GM19468 (cell line): ENCODE results near the gene DDX10.
"Not testable (repeated sequence)": the region's sequence is repeated elsewhere in the genome, so short reads cannot be mapped to it uniquely, and the experiment has no call there.

ENCODE experiments used
- ATAC-seq: cut with Tn5 transposase; IDR thresholded peaks from one replicate; pipeline ENCODE4 v1.9.1; 2021; ENCODE audit warnings: mild to moderate bottlenecking, moderate library complexity, moderate number of reproducible peaks; ENCODE audit not compliant: unreplicated experiment; ENCODE audit errors: extremely low read depth

Gene DDX10

DNA sequence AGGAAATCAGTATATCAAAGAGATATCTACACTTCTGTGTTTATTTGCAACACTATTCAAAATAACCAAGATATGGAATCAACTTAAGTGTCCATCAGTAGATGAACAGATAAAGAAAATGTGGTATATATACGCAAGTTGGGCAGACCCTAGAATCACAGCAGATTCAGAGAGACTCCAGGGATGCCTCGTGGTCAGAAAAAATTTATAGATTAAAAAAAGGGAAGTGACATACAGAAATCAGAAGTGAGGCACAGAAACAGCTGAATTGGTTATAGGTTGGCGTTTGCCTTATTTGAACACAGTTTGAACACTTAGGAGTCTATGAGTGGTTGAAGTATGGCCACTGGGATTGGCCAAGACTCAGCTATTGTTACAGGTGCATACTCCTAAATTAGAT is 10.8 kb upstream of the DDX10 start:
- ATAC-seq: not testable (repeated sequence)

DNA sequence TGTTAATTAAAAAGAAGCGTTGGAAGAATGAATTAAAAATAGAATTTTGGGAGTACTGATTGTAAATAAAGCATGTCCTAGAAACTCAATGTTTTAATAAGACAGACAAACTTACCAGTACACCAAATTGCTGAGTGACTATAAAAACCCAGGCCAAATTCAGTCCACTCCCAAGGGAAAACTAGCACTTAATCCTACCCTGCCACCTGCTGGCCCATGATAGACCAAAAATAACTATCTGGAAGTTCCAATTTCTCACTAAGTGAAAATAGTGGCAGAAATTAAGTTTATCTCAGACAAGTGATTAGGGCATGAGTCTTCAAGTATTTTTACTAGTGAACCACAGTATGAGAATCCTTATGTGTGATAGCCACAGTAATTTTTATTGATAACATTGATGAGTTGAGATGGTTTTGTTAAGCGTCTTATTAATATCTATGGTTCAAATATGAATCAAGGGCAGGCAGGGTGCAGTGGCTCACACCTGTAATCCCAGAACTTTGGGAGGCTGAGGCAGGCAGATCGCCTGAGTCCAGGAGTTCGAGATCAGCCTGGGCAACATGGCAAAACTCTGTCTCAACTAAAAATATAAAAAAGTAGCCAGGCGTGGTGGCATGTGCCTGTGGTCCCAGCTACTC is 9.8 kb upstream of the DDX10 start:
- no peak for ATAC-seq

DNA sequence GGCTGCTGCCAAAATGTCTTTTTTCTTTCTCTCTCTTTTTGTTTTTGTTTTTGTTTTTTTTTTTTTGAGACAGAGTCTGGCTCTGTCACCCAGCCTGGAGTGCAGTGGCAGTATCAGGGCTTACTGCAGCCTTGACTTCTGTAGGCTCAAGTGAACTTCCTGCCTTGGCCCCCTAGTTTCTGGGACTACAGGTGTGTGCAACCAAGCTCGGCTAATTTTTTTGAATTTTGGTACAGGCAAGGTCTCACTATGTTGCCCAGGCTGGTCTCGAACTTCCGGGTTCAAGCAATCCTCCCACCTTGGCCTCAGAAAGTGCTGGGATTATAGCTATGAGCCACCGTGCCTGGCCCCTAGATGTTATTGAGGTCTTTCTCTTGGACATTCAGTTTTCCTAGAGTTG is 2.2 kb upstream of the DDX10 start:
- ATAC-seq: no peak

DNA sequence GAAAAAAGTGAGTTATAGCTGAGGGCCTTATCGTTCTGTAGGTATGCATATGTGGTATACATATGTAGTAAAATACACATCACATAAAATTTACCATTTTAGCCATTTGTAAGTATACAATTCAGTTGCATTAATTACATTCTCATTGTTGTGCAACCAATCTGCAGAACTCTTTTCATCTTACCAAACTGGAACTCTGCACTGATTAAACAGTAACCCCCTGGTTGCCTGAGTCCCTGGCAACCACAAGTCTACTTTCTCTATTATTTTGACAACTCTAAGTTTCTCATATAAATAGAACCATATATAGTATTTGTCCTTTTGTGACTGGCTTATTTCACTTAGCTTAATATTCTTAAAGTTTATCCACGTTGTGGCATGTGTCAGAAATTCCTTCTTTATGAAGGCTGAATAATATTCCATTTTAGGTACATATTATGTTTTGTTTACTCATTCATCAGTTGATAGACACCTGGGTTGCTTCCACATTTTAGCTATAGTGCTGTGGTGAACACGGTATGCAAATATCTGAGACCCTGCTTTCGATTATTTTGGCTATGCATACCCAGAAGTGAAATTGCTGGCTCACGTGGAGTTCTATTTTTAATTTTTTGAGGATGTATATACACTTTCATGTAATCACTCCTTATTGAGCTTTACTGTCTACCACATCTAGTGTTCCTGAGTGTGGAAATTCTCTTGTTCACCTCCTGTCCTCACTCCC is 1.6 kb upstream of the DDX10 start:
- ATAC-seq: peak; percentile 28

DNA sequence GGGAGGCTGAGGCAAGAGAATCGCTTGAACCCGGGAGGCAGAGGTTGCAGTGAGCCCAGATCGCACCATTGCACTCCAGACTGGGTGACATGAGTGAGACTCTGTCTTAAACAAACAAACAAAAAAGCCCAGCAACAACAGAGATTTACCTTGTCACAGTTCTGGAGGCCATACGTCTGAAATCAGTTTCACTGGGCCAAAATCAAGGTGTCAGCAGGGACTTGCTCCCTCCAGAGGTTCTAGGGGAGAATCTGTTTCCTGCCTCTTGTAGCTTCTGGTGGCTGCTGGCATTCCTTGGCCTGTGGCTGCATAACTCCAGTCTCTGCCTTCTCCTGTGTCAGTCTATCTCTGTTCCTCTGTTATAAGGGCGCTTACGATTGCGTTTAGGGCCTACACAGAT is 1.5 kb downstream of the DDX10 start:
- ATAC-seq: no peak

DNA sequence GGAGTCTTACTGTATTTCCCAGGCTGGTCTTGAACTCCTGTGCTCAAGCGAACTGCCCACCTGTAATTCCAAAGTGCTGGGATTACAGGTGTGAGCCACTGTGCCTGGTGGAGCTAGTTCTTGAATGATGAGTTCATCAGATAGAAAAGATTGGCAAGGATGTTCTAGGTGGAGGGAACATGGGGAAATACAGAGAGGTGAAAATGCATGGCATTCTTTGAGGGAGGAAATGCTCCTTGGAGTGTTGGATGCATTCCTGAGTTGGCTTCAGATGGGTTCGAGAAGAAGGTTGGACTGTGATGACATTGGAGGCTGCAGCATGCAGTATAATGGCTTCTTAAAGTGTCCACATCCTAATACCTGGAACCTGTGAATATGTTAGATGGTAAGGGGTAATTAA is 4.4 kb downstream of the DDX10 start:
- no peak for ATAC-seq

DNA sequence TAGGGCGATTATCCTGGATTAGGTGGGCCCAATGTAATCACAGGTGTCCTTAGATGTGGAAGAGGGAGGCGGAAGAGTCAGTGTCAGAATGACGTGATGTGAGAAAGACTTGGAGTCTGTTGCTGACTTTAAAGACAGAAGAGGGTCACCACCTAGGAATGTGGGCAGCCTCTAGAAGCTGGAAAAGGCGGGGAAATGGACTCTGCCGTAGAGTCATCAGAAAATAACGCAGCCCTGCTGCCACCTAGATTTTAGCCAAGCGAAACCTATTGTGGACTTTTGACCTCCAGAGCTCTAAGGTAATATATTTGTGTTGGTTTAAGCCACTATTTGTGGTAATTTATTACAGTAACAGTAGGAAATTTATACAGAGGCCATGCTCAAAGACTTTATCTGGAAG is 4.8 kb downstream of the DDX10 start:
- no peak for ATAC-seq

DNA sequence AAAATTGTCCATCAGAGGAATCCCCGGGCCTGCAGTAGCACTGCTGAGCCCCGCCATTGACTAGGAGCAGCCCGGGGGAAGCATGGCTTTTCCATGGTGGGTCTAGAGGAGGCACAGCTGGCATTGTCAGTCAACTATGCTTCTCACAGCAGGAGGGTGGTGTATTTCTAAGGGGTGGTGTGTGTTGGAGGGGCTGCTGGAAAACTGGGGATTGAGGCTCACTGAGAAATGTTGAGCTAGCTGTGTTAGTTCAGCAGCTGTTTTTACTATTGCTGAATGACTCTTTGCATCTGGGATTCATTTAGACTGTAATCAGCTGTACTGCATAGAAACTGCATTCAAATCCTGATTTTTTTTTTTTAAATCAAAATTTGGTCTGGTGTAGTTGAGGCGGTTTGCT is 5.6 kb downstream of the DDX10 start:
- no peak for ATAC-seq

DNA sequence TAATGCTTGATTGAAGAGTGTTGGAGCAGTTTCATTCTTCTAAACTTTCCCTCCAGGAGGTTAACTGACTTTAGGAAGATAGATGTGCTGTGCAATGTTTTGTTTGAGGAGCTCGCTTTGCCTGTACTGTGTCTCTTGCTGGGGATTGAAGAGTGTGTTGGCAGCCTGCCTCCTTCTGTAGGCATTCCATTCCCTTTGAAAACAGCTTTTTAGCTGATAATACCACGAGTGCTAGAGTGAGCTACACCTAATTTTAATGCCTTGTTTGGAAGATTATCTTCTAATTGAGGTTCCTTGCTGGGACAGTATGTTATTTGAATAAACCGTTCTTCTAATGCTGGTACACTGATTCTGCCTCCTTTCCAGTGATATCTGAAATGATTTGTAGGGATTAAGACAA is 7.2 kb downstream of the DDX10 start:
- no peak for ATAC-seq

DNA sequence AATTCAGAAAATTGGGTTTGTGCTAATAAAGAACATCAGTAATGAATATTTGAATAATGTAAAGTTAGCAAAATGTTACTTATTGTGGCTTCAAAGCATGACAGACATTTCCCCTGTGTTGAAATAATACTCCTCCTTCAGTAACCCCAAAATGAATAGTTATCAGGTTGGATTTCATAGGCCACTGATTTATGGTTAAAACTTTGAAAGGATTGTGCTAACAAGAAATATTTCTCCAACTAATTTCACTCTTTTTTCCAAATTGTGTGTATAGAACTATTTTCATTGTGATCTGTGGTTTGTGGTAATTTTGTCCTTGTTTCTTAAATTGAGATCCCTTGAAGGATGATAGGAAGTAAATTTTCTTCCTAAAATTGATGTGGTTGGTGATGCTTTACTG is 7.9 kb downstream of the DDX10 start:
- ATAC-seq: no peak

DNA sequence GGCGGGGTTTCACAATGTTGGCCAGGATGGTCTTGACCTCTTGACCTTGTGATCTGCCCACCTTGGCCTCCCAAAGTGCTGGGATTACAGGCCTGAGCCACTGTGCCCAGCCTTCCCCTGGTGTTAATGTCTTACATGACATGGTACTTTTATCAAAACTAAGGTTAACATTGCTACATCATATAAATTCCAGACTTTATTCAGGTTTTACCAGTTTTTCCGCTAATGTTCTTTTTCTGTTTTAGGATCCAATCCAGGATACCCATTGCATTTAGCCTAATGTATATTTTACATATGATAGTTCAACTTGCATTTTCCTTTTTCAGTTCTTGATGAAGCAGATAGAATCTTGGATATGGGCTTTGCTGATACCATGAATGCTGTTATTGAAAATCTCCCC is 14.2 kb downstream of the DDX10 start:
- ATAC-seq: no peak

DNA sequence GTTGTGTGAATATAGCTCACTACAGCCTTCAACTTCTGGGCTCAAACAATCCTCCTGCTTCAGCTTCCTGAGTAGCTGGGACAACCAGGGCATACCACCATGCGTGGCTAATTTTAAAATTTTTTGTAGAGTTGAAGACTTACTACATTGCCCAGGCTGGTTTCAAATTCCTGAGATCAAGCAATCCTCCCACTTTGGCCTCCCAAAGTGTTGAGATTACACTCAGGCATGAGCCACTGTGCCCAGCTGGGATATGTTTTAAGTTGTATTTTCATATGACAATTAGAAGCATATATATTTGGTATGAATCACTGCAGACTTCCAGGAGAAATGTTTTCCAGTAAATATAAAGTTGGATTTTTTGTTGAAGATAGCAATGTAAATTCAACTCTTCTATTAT is 15.4 kb downstream of the DDX10 start:
- ATAC-seq: no peak

DNA sequence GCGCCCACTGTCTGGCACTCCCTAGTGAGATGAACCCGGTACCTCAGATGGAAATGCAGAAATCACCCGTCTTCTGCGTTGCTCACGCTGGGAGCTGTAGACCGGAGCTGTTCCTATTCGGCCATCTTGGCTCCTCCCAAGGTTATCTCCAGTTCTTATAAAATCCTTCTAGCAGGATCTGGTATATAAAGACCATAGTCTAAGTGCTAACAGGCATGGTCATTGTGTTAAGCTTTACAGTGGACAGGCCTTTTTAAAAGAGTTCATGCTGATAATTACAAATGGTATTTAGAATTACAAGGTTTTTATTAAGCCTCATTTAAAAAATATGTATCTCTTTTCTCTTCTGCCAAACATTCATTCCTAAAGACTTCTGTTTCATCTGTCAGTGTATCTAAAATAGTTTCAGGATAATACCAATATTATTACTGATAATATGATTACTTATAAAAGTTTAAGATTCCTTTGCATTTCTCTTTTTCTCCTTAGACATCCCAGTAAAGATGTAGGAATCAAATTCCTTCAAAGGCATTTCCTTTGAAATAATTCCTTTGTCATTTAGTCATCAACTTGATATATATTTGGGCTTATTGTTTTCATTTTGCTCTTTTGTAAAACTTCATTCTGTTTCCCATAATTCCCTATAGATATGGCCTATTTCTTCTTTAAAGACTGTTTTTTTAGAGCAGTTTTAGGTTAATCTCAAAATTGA is 20.7 kb downstream of the DDX10 start:
- ATAC-seq: no peak

DNA sequence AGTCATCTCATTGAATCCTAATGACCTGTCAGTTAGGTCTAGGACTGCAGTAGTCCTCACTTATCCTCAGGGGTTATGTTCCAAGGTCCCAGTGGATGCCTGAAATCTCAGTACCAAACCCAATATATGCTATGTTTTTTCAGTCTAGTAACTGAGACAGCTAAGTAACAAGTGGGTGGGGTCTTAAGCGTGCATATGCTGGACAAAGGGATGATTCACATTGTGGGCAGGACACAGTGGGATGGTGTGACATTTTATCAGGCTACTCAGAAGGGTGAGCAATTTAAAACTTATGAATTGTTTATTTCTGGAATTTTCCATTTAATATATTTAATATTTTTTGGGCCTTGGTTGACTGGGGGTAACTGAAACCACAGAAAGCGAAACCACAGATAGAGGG is 29.0 kb downstream of the DDX10 start:
- ATAC-seq: no peak

DNA sequence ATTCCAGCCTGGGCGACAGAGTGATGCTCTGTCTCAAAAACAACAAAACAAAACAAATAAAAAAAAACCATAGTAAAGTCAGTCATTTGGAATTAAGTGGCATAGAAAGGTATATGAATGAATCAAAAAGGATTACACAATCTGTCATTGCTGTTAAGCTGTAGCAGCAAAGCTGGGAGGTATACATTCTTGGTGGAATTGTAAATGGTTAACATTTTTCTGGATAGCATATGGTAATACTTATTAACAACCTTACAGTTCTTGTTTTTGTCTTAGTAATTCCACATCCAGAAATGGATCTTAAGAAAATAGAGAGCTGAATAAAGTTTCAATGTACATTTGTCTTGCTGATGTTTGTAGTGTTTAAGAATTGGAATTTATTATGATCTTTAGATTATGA is 30.0 kb downstream of the DDX10 start:
- ATAC-seq: no peak

DNA sequence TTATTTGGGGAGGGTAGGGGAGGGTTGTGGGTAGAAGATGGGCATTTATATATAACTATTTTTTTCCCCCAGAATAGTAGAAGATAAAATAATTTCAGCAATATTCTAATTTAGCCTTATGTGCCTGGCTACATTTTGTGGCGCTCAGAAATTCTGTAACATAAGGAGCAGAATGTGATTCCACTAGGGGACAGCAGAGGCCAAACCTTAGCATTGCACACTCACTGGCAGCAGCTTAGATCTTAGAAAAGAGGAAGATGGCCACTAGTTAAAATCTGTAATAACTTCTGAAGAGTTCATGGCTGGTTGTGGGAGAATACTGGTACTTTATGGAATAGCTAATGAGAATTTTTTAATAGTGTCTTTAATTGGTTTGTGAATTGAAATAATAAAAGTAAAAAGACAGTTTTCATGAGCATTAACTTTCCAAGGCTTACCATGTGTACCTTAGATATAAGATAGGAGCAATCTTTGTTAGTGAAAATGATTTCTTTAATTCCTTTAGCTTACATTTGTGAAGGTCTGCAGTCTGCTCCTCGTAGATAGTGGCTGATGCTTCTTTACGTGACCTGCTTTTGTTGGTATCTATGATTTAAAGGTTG is 33.1 kb downstream of the DDX10 start:
- ATAC-seq: peak; percentile 67

DNA sequence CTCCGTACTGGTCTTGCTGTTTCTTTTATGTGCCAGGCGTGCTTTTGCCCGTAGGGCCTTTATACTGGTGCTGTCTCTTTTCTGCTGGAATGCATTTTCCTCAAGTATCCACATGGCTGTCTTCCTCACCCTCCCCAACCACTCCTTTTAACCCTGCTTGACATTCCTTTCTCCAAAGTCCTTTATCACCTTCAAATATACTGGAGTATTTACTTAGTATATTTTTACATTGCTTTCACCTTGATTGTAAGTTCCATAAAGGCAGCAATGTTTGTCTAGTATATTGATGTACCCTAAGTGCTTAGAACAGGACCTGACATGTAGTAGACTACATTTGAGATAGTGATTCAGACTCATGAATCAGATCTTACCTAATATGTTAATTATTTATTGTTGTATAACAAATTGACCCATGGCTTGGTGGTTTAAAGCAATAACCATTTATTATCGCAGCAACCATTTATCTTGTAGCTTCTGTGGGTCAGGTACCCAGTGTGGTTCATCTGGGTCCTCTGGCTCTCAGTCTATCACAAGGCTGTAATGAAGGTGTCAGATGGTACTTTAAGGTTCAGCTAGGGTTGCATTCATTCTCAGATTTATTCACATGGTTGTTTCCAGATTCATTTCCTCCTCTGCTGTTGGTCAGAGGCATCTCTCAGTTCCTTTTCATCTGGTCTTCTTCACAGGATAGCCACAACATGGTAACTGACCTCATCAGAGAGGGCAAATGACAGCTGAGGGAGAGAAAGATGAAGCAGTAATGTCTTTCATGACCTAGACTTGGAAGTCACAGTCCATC is 34.2 kb downstream of the DDX10 start:
- ATAC-seq: peak; percentile 30

DNA sequence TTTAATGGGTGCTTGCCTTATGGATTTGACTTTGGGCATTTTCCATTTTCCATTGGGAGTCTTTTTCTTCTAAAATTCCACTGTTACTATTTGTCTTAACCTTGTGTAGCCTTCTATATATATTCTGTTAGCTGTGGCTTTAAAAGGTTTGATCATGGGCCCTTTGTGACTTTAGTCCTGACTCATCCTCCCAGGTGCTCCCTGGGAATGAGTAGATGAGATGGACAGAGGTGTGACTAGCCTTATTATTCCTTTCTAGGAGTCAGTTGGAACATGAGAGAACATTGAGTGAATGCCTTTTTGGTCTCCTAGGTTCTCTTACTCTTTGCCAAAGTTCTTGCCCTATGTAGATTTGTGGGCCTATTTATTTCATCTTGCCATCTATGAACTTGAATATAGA is 39.0 kb downstream of the DDX10 start:
- no peak for ATAC-seq

DNA sequence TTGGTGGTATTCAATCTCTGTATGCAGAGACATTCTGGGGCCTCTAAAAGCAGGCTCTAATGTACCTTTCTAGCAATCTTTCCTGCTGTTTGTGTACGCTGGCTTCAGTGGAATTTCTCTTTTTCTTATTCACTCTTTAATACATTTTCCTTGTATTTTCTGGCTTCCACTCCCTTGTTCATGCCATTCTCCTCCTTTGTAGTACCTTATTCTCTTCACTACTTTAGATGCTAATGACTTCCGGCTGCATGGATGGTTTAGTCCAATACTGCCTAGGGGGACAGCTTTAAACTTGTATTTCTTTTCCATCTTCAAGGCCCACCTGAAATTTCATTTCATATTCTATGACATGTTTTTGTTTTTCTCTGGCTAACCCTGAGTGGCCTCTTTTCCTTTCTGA is 40.2 kb downstream of the DDX10 start:
- no peak for ATAC-seq

DNA sequence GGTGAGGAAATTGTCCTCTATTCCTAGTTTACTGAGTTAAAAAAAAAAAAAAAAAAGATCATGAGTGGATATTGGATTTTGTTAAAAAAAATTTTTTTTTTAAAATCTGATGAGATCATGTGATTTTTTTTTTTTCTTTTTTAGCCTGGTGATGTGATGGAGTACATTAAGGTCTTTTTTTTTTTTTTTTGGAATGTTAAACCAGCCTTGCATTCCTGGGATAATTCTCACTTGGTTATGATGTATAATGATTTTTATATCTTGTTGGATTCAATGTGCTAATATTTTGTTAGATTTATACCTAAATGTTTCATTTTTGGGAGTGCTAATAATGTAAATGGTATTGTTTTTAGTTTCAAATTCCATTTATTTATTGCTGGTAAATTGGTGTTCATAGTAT is 43.3 kb downstream of the DDX10 start:
- ATAC-seq: no peak
